A673 (cell line): ENCODE data around the gene FAM163B. TPM values are rescaled to one million over a fixed set of nuclear protein-coding genes. Genes with fewer than 3 reads are reported as not detected.

Experiments
- BruUV-seq: library from RNA; stranded (reverse); fragments of 400-500 nt; replicated peaks from 2 replicates; lab custom pipeline; 2021; lab: Mats Ljungman, UMichigan
- CTCF ChIA-PET: fragments of 300-600 bp; sonication (Branson Sonifier 250); formaldehyde crosslinking; loops from one replicate; lab custom pipeline; 2022; ENCODE audit warnings: antibody characterized with exemption; lab: Charles Lee
- POLR2A ChIA-PET: fragments of 300-600 bp; sonication (Branson Sonifier 250); formaldehyde crosslinking; loops from one replicate; lab custom pipeline; 2022; ENCODE audit warnings: antibody characterized with exemption; ENCODE audit not compliant: low non-redundant PET; lab: Charles Lee
- DNase-seq: peaks from one replicate; pipeline ENCODE4 v3.0.0-alpha.2; 2015; ENCODE audit warnings: low spot score
- H3K27ac ChIP-seq: fragments of 200-600 bp; sonication (generic); 2 replicates; pipeline ENCODE4 v1.5.1; 2016; ENCODE audit warnings: mixed run types, low read depth, mild to moderate bottlenecking, mixed read lengths, antibody characterized with exemption, low read length; ENCODE audit not compliant: poor library complexity, severe bottlenecking
- H3K27me3 ChIP-seq: fragments of 200-600 bp; sonication (generic); replicated peaks from 2 replicates; pipeline ENCODE4 v1.6.1; 2017; ENCODE audit warnings: mixed run types, low read depth, mild to moderate bottlenecking, mixed read lengths, antibody characterized with exemption, low read length; ENCODE audit not compliant: insufficient read depth, poor library complexity
- H3K36me3 ChIP-seq: fragments of 200-600 bp; sonication (generic); 2 replicates; pipeline ENCODE4 v1.6.1; 2016; ENCODE audit warnings: mixed run types, mild to moderate bottlenecking, mixed read lengths, antibody characterized with exemption, low read length; ENCODE audit not compliant: insufficient read depth, poor library complexity, severe bottlenecking
- H3K4me1 ChIP-seq: fragments of 200-600 bp; sonication (generic); 2 replicates; pipeline ENCODE4 v1.6.1; 2017; ENCODE audit warnings: mixed run types, mild to moderate bottlenecking, mixed read lengths, antibody characterized with exemption, low read length; ENCODE audit not compliant: insufficient read depth, poor library complexity, severe bottlenecking
- H3K4me3 ChIP-seq: fragments of 200-600 bp; sonication (generic); 2 replicates; pipeline ENCODE4 v1.5.1; 2016; ENCODE audit warnings: low read depth, mixed run types, mild to moderate bottlenecking, mixed read lengths, low read length; ENCODE audit not compliant: poor library complexity, severe bottlenecking
- H3K9me3 ChIP-seq: fragments of 200-600 bp; sonication (generic); 2 replicates; pipeline ENCODE4 v1.6.1; 2016; ENCODE audit warnings: mixed run types, low read depth, mild to moderate bottlenecking, mixed read lengths, antibody characterized with exemption, low read length; ENCODE audit not compliant: poor library complexity, severe bottlenecking
- CTCF ChIP-seq: fragments of 300-800, 200-600 bp; sonication (generic); conservative IDR thresholded peaks from 2 replicates; pipeline ENCODE4 v1.5.1; 2017; ENCODE audit warnings: low read depth, mild to moderate bottlenecking, antibody characterized with exemption, low read length, moderate library complexity, mixed read lengths
- EZH2 ChIP-seq: fragments of 200-600 bp; sonication (generic); IDR thresholded peaks from 2 replicates; pipeline ENCODE4 v1.6.1; 2017; ENCODE audit warnings: borderline replicate concordance, low read depth, mild to moderate bottlenecking, mixed read lengths, antibody characterized with exemption, low read length; ENCODE audit not compliant: poor library complexity, severe bottlenecking
- intact Hi-C: fragments of 100-400 bp; cut with micrococcal nuclease; formaldehyde crosslinking; loops from one replicate; pipeline ENCODE4 v1.10.0; 2022; ENCODE audit not compliant: unreplicated experiment
- total RNA-seq: library from RNA; stranded (reverse); gene quantifications from 2 replicates; pipeline ENCODE4 v1.2.3, GENCODE V29; 2021

Gene FAM163B
- total RNA-seq, 1 experiment from 2014 or later, result not detected

GRCh38 chr9:133597316-133597957 is 11.8 kb downstream of the FAM163B start:
- no TSS peak for BruUV-seq
- H3K4me1 ChIP-seq, result no peaks in the 10 kb centered on the region
- intact Hi-C loops, result no loop called here
- TF ChIP-seq EZH2, result no peak
- no peak for TF ChIP-seq CTCF
- H3K36me3 ChIP-seq, result no peaks in the 10 kb centered on the region
- ChIA-PET CTCF (no interaction called here), POLR2A (no interaction called here)
- DNase-seq, result no peak
- no peak overlapping the region for H3K4me3 ChIP-seq
- no peak overlapping the region for H3K27ac ChIP-seq
- H3K27me3 ChIP-seq, result no peaks in the 10 kb centered on the region
- H3K9me3 ChIP-seq, result peaks cover 19% of the 10 kb centered on the region

- intact Hi-C loops, result no loop called here
- ChIA-PET POLR2A (no interaction called here), CTCF (no interaction called here)
- no peak for DNase-seq
- H3K4me1 ChIP-seq, result no peaks in the 10 kb centered on the region
- peaks cover 19% of the 10 kb centered on the region for H3K9me3 ChIP-seq
- no peaks in the 10 kb centered on the region for H3K27me3 ChIP-seq
- no peak for TF ChIP-seq CTCF
- no peak for TF ChIP-seq EZH2
- H3K27ac ChIP-seq, result no peak overlapping the region
- H3K36me3 ChIP-seq, result no peaks in the 10 kb centered on the region
- H3K4me3 ChIP-seq, result no peak overlapping the region
- BruUV-seq, result no TSS peak
Measured at GRCh38 chr9:133595910-133596309, 13.3 kb downstream of the FAM163B start.

DNA sequence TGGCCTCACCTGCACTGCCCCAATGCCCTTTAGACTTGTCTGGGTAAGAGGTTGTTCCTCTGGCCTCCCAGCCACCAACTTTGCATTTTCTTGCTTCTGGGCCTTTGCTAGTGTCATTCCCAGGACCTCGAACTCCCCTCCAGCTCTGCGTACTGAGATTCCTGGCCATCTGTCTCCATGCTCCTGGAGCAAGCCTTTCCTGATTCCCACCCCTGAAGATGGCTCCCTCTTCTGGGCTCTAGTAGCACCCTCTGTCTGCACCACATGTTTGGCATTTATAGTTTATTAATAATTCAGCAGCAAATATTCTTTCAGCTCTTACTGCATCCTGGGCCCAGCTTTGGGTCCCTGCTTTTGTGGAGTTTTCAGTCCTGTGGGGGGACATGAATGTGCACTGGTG is 14.9 kb downstream of the FAM163B start:
- H3K9me3 ChIP-seq, result peaks cover 19% of the 10 kb centered on the region
- DNase-seq, result no peak
- no TSS peak for BruUV-seq
- TF ChIP-seq CTCF (no peak), EZH2 (no peak)
- H3K27me3 ChIP-seq, result no peaks in the 10 kb centered on the region
- H3K36me3 ChIP-seq, result no peaks in the 10 kb centered on the region
- ChIA-PET CTCF (no interaction called here), POLR2A (no interaction called here)
- no peak overlapping the region for H3K27ac ChIP-seq
- intact Hi-C loops, result no loop called here
- no peaks in the 10 kb centered on the region for H3K4me1 ChIP-seq
- no peak overlapping the region for H3K4me3 ChIP-seq
